ENCODE data around the gene SCYL1.

The SCYL1 gene

GRCh38 chr11:65581928-65582327 is 57.0 kb downstream of the SCYL1 start:
- ATAC-seq (ENCODE audit: insufficient read depth, low read depth) (no peak), DNase-seq (no peak)
- Histone ChIP-seq H3K27me3 (ENCODE audit: insufficient read depth, low read length, poor library complexity) (no peaks in the 10 kb centered on the region), H3K27ac (ENCODE audit: low read length) (no peak overlapping the region), H3K4me2 (ENCODE audit: insufficient read depth, low read length) (no peak overlapping the region), H3K9ac (ENCODE audit: low read depth, low read length) (no peak overlapping the region), H4K20me1 (ENCODE audit: insufficient read depth, low read length) (peaks cover 5% of the 10 kb centered on the region), H3K36me3 (ENCODE audit: insufficient read depth, low read length) (peaks cover 55% of the 10 kb centered on the region), H3K4me1 (ENCODE audit: insufficient read depth, low read length) (peaks cover 12% of the 10 kb centered on the region), H3K9me3 (ENCODE audit: insufficient read depth, low read length, severe bottlenecking) (no peaks in the 10 kb centered on the region), H3K79me2 (ENCODE audit: insufficient read depth, low read length) (peaks cover 8% of the 10 kb centered on the region), H2AFZ (ENCODE audit: low read depth, low read length) (no peak overlapping the region), H3K4me3 (ENCODE audit: low read depth in 1 of 2, low read length in 2 of 2) (no peak overlapping the region)
- no peak for TF ChIP-seq CTCF (IDR thresholded peaks at IDR 0.05; ENCODE audit: borderline replicate concordance, extremely low read depth, low read length, poor library complexity, severe bottlenecking)
- no peak for TF ChIP-seq EZH2 (IDR thresholded peaks at IDR 0.05; ENCODE audit: borderline replicate concordance, low read depth, low read length, severe bottlenecking)

- Histone ChIP-seq H3K4me3 (ENCODE audit: low read depth in 1 of 2, low read length in 2 of 2) (no peak overlapping the region), H3K36me3 (ENCODE audit: insufficient read depth, low read length) (peaks cover 59% of the 10 kb centered on the region), H3K79me2 (ENCODE audit: insufficient read depth, low read length) (no peaks in the 10 kb centered on the region; the same call in 1 of the 2 replicates), H3K4me2 (ENCODE audit: insufficient read depth, low read length) (no peak overlapping the region), H3K4me1 (ENCODE audit: insufficient read depth, low read length) (no peaks in the 10 kb centered on the region), H3K9ac (ENCODE audit: low read depth, low read length) (no peak overlapping the region), H2AFZ (ENCODE audit: low read depth, low read length) (no peak overlapping the region), H3K27ac (ENCODE audit: low read length) (no peak overlapping the region), H3K9me3 (ENCODE audit: insufficient read depth, low read length, severe bottlenecking) (no peaks in the 10 kb centered on the region), H4K20me1 (ENCODE audit: insufficient read depth, low read length) (peaks cover 8% of the 10 kb centered on the region), H3K27me3 (ENCODE audit: insufficient read depth, low read length, poor library complexity) (no peaks in the 10 kb centered on the region)
- TF ChIP-seq CTCF (IDR thresholded peaks at IDR 0.05; ENCODE audit: borderline replicate concordance, extremely low read depth, low read length, poor library complexity, severe bottlenecking) (no peak), EZH2 (IDR thresholded peaks at IDR 0.05; ENCODE audit: borderline replicate concordance, low read depth, low read length, severe bottlenecking) (no peak)
- no peak for ATAC-seq (ENCODE audit: insufficient read depth, low read depth)
- no peak for DNase-seq
Observed at GRCh38 chr11:65583589-65583988, 58.7 kb downstream of the SCYL1 start.

- H3K4me2 ChIP-seq (ENCODE audit: insufficient read depth, low read length) = no peak overlapping the region
- no peaks in the 10 kb centered on the region; the same call in 1 of the 2 replicates for H3K79me2 ChIP-seq (ENCODE audit: insufficient read depth, low read length)
Observed at GRCh38 chr11:65584106-65584505, 59.2 kb downstream of the SCYL1 start.

More at GRCh38 chr11:65584106-65584505, 59.2 kb downstream of the SCYL1 start:
- Histone ChIP-seq H3K27me3 (ENCODE audit: insufficient read depth, low read length, poor library complexity) (no peaks in the 10 kb centered on the region), H3K36me3 (ENCODE audit: insufficient read depth, low read length) (peaks cover 54% of the 10 kb centered on the region), H3K27ac (ENCODE audit: low read length) (no peak overlapping the region), H2AFZ (ENCODE audit: low read depth, low read length) (no peak overlapping the region), H4K20me1 (ENCODE audit: insufficient read depth, low read length) (peaks cover 4% of the 10 kb centered on the region), H3K4me1 (ENCODE audit: insufficient read depth, low read length) (no peaks in the 10 kb centered on the region), H3K4me3 (ENCODE audit: low read depth in 1 of 2, low read length in 2 of 2) (no peak overlapping the region), H3K9me3 (ENCODE audit: insufficient read depth, low read length, severe bottlenecking) (no peaks in the 10 kb centered on the region), H3K9ac (ENCODE audit: low read depth, low read length) (no peak overlapping the region)
- DNase-seq = no peak
- no peak for ATAC-seq (ENCODE audit: insufficient read depth, low read depth)
- TF ChIP-seq CTCF (IDR thresholded peaks at IDR 0.05; ENCODE audit: borderline replicate concordance, extremely low read depth, low read length, poor library complexity, severe bottlenecking) (no peak), EZH2 (IDR thresholded peaks at IDR 0.05; ENCODE audit: borderline replicate concordance, low read depth, low read length, severe bottlenecking) (no peak)
